Subcutaneous abdominal adipose tissue (tissue), 5 donors: Measurements from ENCODE around the gene BRPF3.

Experiments used
- H3K27ac ChIP-seq: one replicate; pipeline ENCODE4 v1.7.0; 2013; ENCODE audit warnings: low read depth, mild to moderate bottlenecking, inconsistent platforms, low read length, moderate library complexity
- H3K27me3 ChIP-seq, 5 donors: one replicate each; pipeline ENCODE4 v1.7.0; 2013; ENCODE audit warnings: low read length in 5 of 5, inconsistent platforms in 1 of 5; ENCODE audit not compliant: control insufficient read depth in 5 of 5, insufficient read depth in 4 of 5
- H3K36me3 ChIP-seq, 5 donors: one replicate each; pipeline ENCODE4 v1.7.0; 2013; ENCODE audit warnings: low read length in 5 of 5; ENCODE audit not compliant: control insufficient read depth in 5 of 5, insufficient read depth in 5 of 5
- H3K4me1 ChIP-seq, 5 donors: one replicate each; pipeline ENCODE4 v1.7.0; 2013; ENCODE audit warnings: low read length in 5 of 5, mild to moderate bottlenecking in 3 of 5, moderate library complexity in 1 of 5; ENCODE audit not compliant: control insufficient read depth in 5 of 5, insufficient read depth in 5 of 5
- H3K4me3 ChIP-seq, 5 donors: one replicate each; pipeline ENCODE4 v1.7.0; 2013; ENCODE audit warnings: low read length in 5 of 5, low read depth in 1 of 5
- H3K9ac ChIP-seq, 5 donors: one replicate each; pipeline ENCODE4 v1.7.0; 2013; ENCODE audit warnings: low read length in 5 of 5, mild to moderate bottlenecking in 4 of 5, moderate library complexity in 3 of 5
- H3K9me3 ChIP-seq, 5 donors: one replicate each; pipeline ENCODE4 v1.7.0; 2013; ENCODE audit warnings: low read length in 5 of 5; ENCODE audit not compliant: control insufficient read depth in 5 of 5
- donor health status: healthy.
- donor health status: healthy.
- donor health status: healthy.
- donor health status: healthy.
- donor health status: healthy.

The BRPF3 gene

GRCh38 chr6:36273802-36274514 is 77.4 kb downstream of the BRPF3 start:
- H3K27me3 ChIP-seq = peaks cover 0 to 33% (median 21%) of the 10 kb centered on the region in 5 donors
- H3K4me3 ChIP-seq = no peak overlapping the region
- no peak overlapping the region for H3K27ac ChIP-seq
- no peak overlapping the region for H3K9ac ChIP-seq
- H3K9me3 ChIP-seq = no peaks in the 10 kb centered on the region
- no peaks in the 10 kb centered on the region for H3K4me1 ChIP-seq
- no peaks in the 10 kb centered on the region for H3K36me3 ChIP-seq

DNA sequence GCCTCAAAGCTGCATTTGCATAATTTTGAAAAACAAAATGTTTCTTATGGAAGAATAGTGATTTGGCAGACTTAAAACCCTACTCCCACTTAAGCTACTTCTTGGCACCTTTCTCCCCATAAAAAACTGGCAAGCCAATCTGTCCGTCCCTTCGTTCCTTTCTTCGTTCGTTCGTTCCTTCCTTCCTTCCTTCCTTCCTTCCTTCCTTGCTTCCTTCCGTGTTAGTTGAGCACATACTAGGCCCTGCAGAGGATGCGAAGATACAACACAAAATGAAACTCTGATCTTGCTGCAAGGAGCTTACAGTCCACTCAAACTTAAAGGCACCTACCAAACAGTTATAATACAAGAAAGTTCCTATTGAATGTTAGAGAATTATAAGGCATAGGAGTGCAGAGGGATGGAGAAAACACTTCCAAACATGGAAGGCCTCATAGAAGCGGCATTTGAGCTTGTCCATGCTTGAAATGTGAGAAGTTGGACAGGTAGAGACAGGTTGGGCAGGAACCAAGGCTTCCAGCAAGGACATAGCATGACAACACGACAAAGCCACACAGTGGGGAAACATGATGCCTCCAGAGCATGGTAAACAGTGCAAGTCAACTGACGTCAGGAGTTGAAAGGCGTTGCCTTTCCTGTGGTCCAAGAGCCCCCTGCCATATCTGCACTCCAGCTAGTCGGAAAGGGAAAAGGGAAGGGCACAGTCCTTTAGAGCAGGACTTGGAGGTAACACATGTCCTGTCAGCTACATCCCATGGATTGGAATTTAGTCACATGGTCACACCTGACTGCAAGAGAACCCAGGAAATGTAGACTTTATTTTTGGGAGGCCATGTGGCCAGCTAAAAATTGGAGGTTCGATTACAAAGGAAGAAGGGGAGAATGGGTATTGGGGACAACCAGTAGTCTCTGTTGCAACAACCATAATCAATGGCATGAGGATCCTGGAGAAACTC is 80.3 kb downstream of the BRPF3 start:
- peaks cover 0 to 21% (median 5%) of the 10 kb centered on the region in 5 donors for H3K27me3 ChIP-seq
- no peaks in the 10 kb centered on the region for H3K9me3 ChIP-seq
- no peak overlapping the region for H3K4me3 ChIP-seq
- H3K9ac ChIP-seq = no peak overlapping the region
- H3K27ac ChIP-seq = no peak overlapping the region
- H3K36me3 ChIP-seq = no peaks in the 10 kb centered on the region
- no peaks in the 10 kb centered on the region for H3K4me1 ChIP-seq

DNA sequence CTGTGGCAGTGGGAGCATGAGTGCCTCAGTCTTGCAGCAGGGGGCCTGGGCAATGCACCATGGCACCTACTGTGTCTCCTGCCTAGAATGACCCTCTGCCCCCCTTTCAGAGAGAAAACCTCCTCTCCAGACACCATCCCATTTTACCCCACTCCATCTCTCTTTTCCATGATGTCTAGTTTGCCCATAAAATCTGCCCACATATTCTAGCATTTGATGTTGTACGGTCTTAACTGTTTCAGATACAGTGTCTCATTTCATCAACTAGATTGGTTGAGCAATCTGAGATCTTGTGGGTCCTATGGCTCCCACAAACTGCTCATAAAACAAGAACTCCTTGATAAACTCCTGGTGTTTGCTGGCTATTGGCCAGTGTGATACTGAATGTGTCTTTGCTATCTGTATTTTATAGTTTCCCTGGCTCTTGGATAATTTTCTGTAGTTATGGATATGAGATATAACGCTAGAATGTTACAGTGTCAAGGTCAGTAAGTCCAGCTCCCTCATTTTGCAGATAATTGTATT is 81.5 kb downstream of the BRPF3 start:
- H3K9me3 ChIP-seq = no peaks in the 10 kb centered on the region
- H3K9ac ChIP-seq = no peak overlapping the region
- H3K27ac ChIP-seq = no peak overlapping the region
- no peak overlapping the region for H3K4me3 ChIP-seq
- no peaks in the 10 kb centered on the region for H3K4me1 ChIP-seq
- H3K27me3 ChIP-seq = peaks cover 0 to 21% (median 5%) of the 10 kb centered on the region in 5 donors
- H3K36me3 ChIP-seq = no peaks in the 10 kb centered on the region

DNA sequence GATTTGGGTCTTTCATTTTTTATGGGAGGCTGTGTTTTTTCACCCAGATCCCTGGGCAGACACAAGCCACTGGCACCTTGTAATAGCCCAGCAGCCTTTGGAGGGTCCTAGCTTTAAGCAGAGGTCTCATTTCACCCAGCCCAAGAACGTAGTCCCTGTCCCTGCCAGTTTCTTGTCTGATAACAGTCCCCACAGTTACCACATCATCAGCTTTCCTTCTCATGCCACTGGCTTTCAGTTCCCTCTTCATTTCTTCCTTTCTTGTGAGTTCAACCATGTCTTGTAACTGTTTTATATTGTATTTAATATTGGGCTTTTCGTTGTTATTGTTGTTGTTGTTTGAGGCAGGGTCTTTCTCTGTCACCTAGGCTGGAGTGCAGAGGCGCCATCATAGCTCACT is 83.9 kb downstream of the BRPF3 start:
- no peaks in the 10 kb centered on the region for H3K36me3 ChIP-seq
- no peak overlapping the region for H3K27ac ChIP-seq
- no peak overlapping the region for H3K4me3 ChIP-seq
- peaks cover 3 to 33% (median 17%) of the 10 kb centered on the region in 5 donors for H3K27me3 ChIP-seq
- H3K9ac ChIP-seq = no peak overlapping the region
- no peaks in the 10 kb centered on the region for H3K4me1 ChIP-seq
- H3K9me3 ChIP-seq = no peaks in the 10 kb centered on the region

GRCh38 chr6:36280983-36281382 is 84.4 kb downstream of the BRPF3 start:
- H3K9ac ChIP-seq = no peak overlapping the region
- H3K27ac ChIP-seq = no peak overlapping the region
- no peaks in the 10 kb centered on the region for H3K9me3 ChIP-seq
- no peaks in the 10 kb centered on the region for H3K4me1 ChIP-seq
- H3K27me3 ChIP-seq = peaks cover 3 to 37% (median 22%) of the 10 kb centered on the region in 5 donors
- no peak overlapping the region for H3K4me3 ChIP-seq
- H3K36me3 ChIP-seq = no peaks in the 10 kb centered on the region
